KMS-11 (cell line): ENCODE data around the gene SPTY2D1.

ENCODE experiments used
- H2AFZ ChIP-seq: fragments of 200-600 bp; sonication (generic); 2 replicates; pipeline ENCODE4 v1.6.1; 2016; ENCODE audit warnings: antibody characterized with exemption, mixed run types, low read depth
- H3K27ac ChIP-seq: fragments of 200-600 bp; sonication (generic); 2 replicates; pipeline ENCODE4 v1.6.1; 2016; ENCODE audit warnings: mild to moderate bottlenecking, mixed run types
- H3K27me3 ChIP-seq: fragments of 200-600 bp; sonication (generic); 2 replicates; pipeline ENCODE4 v1.6.1; 2017; ENCODE audit warnings: mild to moderate bottlenecking, low read depth, mixed run types, moderate library complexity; ENCODE audit not compliant: insufficient read depth
- H3K36me3 ChIP-seq: fragments of 200-600 bp; sonication (generic); 2 replicates; pipeline ENCODE4 v1.6.1; 2017; ENCODE audit warnings: mild to moderate bottlenecking, mixed run types; ENCODE audit not compliant: insufficient read depth
- H3K4me1 ChIP-seq: fragments of 200-600 bp; sonication (generic); 2 replicates; pipeline ENCODE4 v1.6.1; 2016; ENCODE audit warnings: mild to moderate bottlenecking, low read depth, mixed run types; ENCODE audit not compliant: poor library complexity, severe bottlenecking
- H3K4me2 ChIP-seq: fragments of 200-600 bp; sonication (generic); 2 replicates; pipeline ENCODE4 v1.7.0; 2016; ENCODE audit warnings: mild to moderate bottlenecking, mixed run types
- H3K4me3 ChIP-seq: fragments of 200-600 bp; sonication (generic); IDR thresholded peaks from 2 replicates; pipeline ENCODE4 v1.6.1; 2017; ENCODE audit warnings: low read depth, low read length, mixed read lengths; ENCODE audit not compliant: insufficient read depth
- H3K79me2 ChIP-seq: fragments of 200-600 bp; sonication (generic); 2 replicates; pipeline ENCODE4 v1.6.1; 2016; ENCODE audit warnings: low read depth, mixed run types; ENCODE audit not compliant: insufficient read depth
- H3K9ac ChIP-seq: fragments of 200-600 bp; sonication (generic); 2 replicates; pipeline ENCODE4 v1.6.1; 2016; ENCODE audit warnings: mild to moderate bottlenecking, mixed run types
- H4K20me1 ChIP-seq: fragments of 200-600 bp; sonication (generic); 2 replicates; pipeline ENCODE4 v1.6.1; 2016; ENCODE audit warnings: mild to moderate bottlenecking, mixed run types; ENCODE audit not compliant: insufficient read depth
- TF ChIP-seq, protein P1 (sequence below): fragments of 200-600 bp; sonication (generic); conservative IDR thresholded peaks from 2 replicates; pipeline ENCODE4 v1.6.1; 2017; ENCODE audit warnings: low read depth, mild to moderate bottlenecking, antibody characterized with exemption, low read length, moderate library complexity, mixed read lengths

SPTY2D1 gene

DNA sequence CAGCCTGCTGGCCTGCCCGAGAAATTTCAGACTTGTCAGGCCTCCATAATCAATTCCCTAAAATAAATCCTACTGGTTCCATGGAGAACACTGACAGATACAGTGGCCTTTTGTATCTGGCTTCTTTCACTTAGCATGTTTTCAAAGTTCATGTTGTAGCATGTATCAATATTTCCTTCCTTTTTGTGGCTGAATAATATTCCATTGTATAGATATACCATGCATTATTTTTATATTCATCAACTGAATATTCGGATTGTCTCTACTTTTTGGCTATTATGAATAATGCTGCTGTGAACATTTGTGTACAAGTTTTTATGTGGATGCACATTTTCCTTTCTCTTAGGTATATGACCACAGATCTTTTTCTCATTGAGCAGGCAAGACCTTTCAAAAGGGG lies 10.4 kb downstream of the SPTY2D1 start:
- H4K20me1 ChIP-seq = peaks cover 10% of the 10 kb centered on the region; the same call in 1 of the 2 replicates
- no peak overlapping the region for H3K9ac ChIP-seq

GRCh38 chr11:18618342-18619025 lies 15.7 kb downstream of the SPTY2D1 start:
- peak overlapping the region; percentile 89 for H3K4me2 ChIP-seq

More for the DNA sequence above, 10.4 kb downstream of the SPTY2D1 start:
- Histone ChIP-seq H3K4me1 (peaks cover 42% of the 10 kb centered on the region), H2AFZ (no peak overlapping the region), H3K27me3 (no peaks in the 10 kb centered on the region), H3K4me3 (no peak overlapping the region), H3K36me3 (no peaks in the 10 kb centered on the region), H3K79me2 (peaks cover 98% of the 10 kb centered on the region), H3K27ac (no peak overlapping the region), H3K4me2 (no peak overlapping the region)
- TF ChIP-seq, protein P1, sequence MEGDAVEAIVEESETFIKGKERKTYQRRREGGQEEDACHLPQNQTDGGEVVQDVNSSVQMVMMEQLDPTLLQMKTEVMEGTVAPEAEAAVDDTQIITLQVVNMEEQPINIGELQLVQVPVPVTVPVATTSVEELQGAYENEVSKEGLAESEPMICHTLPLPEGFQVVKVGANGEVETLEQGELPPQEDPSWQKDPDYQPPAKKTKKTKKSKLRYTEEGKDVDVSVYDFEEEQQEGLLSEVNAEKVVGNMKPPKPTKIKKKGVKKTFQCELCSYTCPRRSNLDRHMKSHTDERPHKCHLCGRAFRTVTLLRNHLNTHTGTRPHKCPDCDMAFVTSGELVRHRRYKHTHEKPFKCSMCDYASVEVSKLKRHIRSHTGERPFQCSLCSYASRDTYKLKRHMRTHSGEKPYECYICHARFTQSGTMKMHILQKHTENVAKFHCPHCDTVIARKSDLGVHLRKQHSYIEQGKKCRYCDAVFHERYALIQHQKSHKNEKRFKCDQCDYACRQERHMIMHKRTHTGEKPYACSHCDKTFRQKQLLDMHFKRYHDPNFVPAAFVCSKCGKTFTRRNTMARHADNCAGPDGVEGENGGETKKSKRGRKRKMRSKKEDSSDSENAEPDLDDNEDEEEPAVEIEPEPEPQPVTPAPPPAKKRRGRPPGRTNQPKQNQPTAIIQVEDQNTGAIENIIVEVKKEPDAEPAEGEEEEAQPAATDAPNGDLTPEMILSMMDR = no peak

DNA sequence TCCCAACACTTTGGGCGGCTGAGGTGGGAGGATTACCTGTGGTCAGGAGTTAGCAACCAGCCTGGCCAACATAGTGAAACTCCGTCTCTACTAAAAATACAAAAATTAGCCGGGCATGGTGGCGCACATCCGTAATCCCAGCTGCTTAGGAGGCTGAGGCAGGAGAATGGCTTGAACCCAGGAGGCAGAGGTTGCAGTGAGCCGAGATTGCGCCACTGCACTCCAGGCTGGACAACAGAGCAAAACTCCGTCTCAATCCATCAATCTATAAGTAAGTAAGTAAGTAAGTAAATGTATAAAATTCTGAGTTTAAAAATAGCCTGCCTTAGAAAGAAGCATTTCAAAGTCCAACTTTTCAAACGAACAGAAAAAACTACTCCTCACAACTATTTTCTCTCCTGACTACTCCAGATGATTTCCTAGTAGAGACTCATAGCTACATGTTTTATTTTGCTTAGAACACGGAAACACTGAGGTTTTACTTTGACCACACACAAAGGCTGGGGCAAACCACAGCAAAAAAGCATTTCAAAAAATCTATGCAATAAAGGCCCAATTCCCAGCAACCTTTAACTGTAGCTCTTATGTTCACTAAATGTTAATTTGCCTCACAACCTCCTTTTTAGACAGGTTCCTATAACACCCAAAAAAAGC lies 16.3 kb downstream of the SPTY2D1 start:
- Histone ChIP-seq H3K36me3 (no peaks in the 10 kb centered on the region), H3K4me2 (peak overlapping the region; percentile 89), H3K79me2 (peaks cover 85% of the 10 kb centered on the region), H3K4me1 (peaks cover 65% of the 10 kb centered on the region), H3K27ac (peak overlapping the region; percentile 64), H3K9ac (peak overlapping the region; percentile 13; the same call in 1 of the 2 replicates), H3K4me3 (no peak overlapping the region), H3K27me3 (no peaks in the 10 kb centered on the region), H4K20me1 (0 out of 2 replicates have a peak, but pooled peaks cover 3% of the 10 kb centered on the region), H2AFZ (no peak overlapping the region)
- TF ChIP-seq, protein P1 = no peak

More at GRCh38 chr11:18618342-18619025, 15.7 kb downstream of the SPTY2D1 start:
- Histone ChIP-seq H4K20me1 (0 out of 2 replicates have a peak, but pooled peaks cover 3% of the 10 kb centered on the region), H3K27me3 (no peaks in the 10 kb centered on the region), H3K4me3 (no peak overlapping the region), H3K9ac (peak overlapping the region; percentile 13; the same call in 1 of the 2 replicates), H3K79me2 (peaks cover 86% of the 10 kb centered on the region), H3K27ac (peak overlapping the region; percentile 64), H3K36me3 (no peaks in the 10 kb centered on the region), H2AFZ (no peak overlapping the region), H3K4me1 (peaks cover 65% of the 10 kb centered on the region)
- TF ChIP-seq, protein P1 = no peak

- H3K4me2 ChIP-seq = 0 out of 2 replicates have a peak overlapping the region, but pooled peaks have one; percentile 7
- H3K79me2 ChIP-seq = peaks cover 65% of the 10 kb centered on the region
- H3K9ac ChIP-seq = no peak overlapping the region
- H3K4me3 ChIP-seq = no peak overlapping the region
- no peaks in the 10 kb centered on the region for H3K36me3 ChIP-seq
- peaks cover 51% of the 10 kb centered on the region for H3K4me1 ChIP-seq
- no peaks in the 10 kb centered on the region for H3K27me3 ChIP-seq
- H4K20me1 ChIP-seq = no peaks in the 10 kb centered on the region
- no peak overlapping the region for H3K27ac ChIP-seq
- no peak overlapping the region for H2AFZ ChIP-seq
- TF ChIP-seq, protein P1 = no peak
Observed at GRCh38 chr11:18615628-18616392, 18.3 kb downstream of the SPTY2D1 start.
